K562 (cell line): ENCODE measurements around the gene MDP1. TPM values are rescaled to one million over a fixed set of nuclear protein-coding genes. Genes with fewer than 3 reads are reported as not detected.

Experiments
- ATAC-seq: fragments of 200-7000 bp; cut with Tn5 transposase; 3 replicates; pipeline ENCODE4 v1.9.1; 2020; ENCODE audit warnings: moderate library complexity
- BruUV-seq: library from RNA; stranded (reverse); fragments of 400-500 nt; replicated peaks from 2 replicates; lab custom pipeline; 2021; lab: Mats Ljungman, UMichigan
- CTCF ChIA-PET: fragments of 300-600 bp; formaldehyde crosslinking; extraction: SDS; loops from one replicate; lab custom pipeline; 2021; ENCODE audit warnings: low intra/inter-chr PET ratio; lab: Yijun Ruan, JAX
- POLR2A ChIA-PET: fragments of 300-600, 350-650 bp; sonication (Branson Sonifier 250); formaldehyde crosslinking; extraction: SDS; loops from one replicate; lab custom pipeline; 2021; ENCODE audit warnings: antibody characterized with exemption, inconsistent platforms; lab: Yijun Ruan, JAX
- DNase-seq, 4 experiments: peaks; one replicate each; pipeline versions ENCODE4 v3.0.0 to v3.0.0-alpha.2; 2011 to 2018; ENCODE audit warnings: low spot score in 3 of 4, mixed read lengths in 3 of 4; ENCODE audit errors: extremely low read depth in 1 of 4
- FAIRE-seq: peaks from 2 replicates; lab custom pipeline; 2011; peaks lifted over from hg19 to GRCh38; lab: Jason Lieb, UNC
- H2AFZ ChIP-seq: 2 replicates; pipeline ENCODE4 v1.6.0; 2011; ENCODE audit warnings: low read depth, low read length, control low read depth, inconsistent platforms
- H3K27ac ChIP-seq: fragments of 200-600 bp; 3 replicates; pipeline ENCODE4 v1.8.0; 2011; ENCODE audit warnings: low read depth, mild to moderate bottlenecking, control low read depth, inconsistent platforms, low read length, moderate library complexity, mixed read lengths; ENCODE audit errors: extremely low read depth
- H3K27me3 ChIP-seq, 2 experiments: fragments of 300-600 bp in 1 of 2; 2 replicates in 1 of 2; 3 replicates in 1 of 2; pipeline versions ENCODE4 v1.6.0 to v1.8.0; 2011; ENCODE audit warnings: inconsistent platforms in 2 of 2, low read length in 2 of 2, mild to moderate bottlenecking in 1 of 2, mixed read lengths in 1 of 2, moderate library complexity in 1 of 2; ENCODE audit not compliant: control insufficient read depth in 2 of 2, insufficient read depth in 2 of 2
- H3K36me3 ChIP-seq: fragments of 300-600 bp; 3 replicates; pipeline ENCODE4 v1.8.0; 2011; ENCODE audit warnings: mild to moderate bottlenecking, low read length, inconsistent platforms; ENCODE audit not compliant: control insufficient read depth, insufficient read depth
- H3K4me1 ChIP-seq, 2 experiments: fragments of 200-600 bp in 1 of 2; replicated peaks in 1 of 2; 2 replicates in 1 of 2; 3 replicates in 1 of 2; pipeline versions ENCODE4 v1.5.1 to v1.8.0; 2011; ENCODE audit warnings: inconsistent platforms in 2 of 2, low read length in 2 of 2, mild to moderate bottlenecking in 1 of 2, mixed read lengths in 1 of 2, moderate library complexity in 1 of 2; ENCODE audit not compliant: control insufficient read depth in 2 of 2, insufficient read depth in 2 of 2
- H3K4me2 ChIP-seq: 2 replicates; pipeline ENCODE4 v1.6.1; 2011; ENCODE audit warnings: low read length, control low read depth, inconsistent platforms, mixed read lengths; ENCODE audit not compliant: insufficient read depth
- H3K4me3 ChIP-seq: fragments of 200-600 bp; sonication (generic), shearing (Covaris generic); 2 replicates; pipeline ENCODE4 v1.5.1; 2016; ENCODE audit warnings: control low read depth, inconsistent platforms
- H3K79me2 ChIP-seq: fragments of 200-600 bp; 3 replicates; pipeline ENCODE4 v1.8.0; 2011; ENCODE audit warnings: low read length, inconsistent platforms; ENCODE audit not compliant: control insufficient read depth, insufficient read depth
- H3K9ac ChIP-seq, 2 experiments: 2 replicates each; pipeline versions ENCODE4 v1.6.0 to v1.6.1; 2011; ENCODE audit warnings: low read depth in 2 of 2, low read length in 2 of 2, control low read depth in 1 of 2, inconsistent platforms in 1 of 2, mild to moderate bottlenecking in 1 of 2, mixed read lengths in 1 of 2; ENCODE audit not compliant: insufficient read depth in 1 of 2
- H3K9me1 ChIP-seq: one replicate; pipeline ENCODE4 v1.6.0; 2011; ENCODE audit warnings: inconsistent platforms, mild to moderate bottlenecking, low read length, moderate library complexity; ENCODE audit not compliant: control insufficient read depth, insufficient read depth
- H3K9me3 ChIP-seq: replicated peaks from 2 replicates; pipeline ENCODE4 v1.5.1; 2011; ENCODE audit warnings: low read depth, low read length, inconsistent platforms; ENCODE audit not compliant: control insufficient read depth, insufficient read depth
- H4K20me1 ChIP-seq: replicated peaks from 2 replicates; pipeline ENCODE4 v1.6.1; 2011; ENCODE audit warnings: low read length, inconsistent platforms, mixed read lengths; ENCODE audit not compliant: control insufficient read depth, insufficient read depth
- FUS ChIP-seq: fragments of 200-400 bp; formaldehyde crosslinking; optimal IDR thresholded peaks from 2 replicates; pipeline ENCODE3; 2017; ENCODE audit warnings: low read depth, low read length
- HMGN3 ChIP-seq: IDR thresholded peaks from 2 replicates; pipeline ENCODE4 v1.6.1; 2011; ENCODE audit warnings: borderline replicate concordance, low read depth, mild to moderate bottlenecking, mixed read lengths, low read length; ENCODE audit not compliant: insufficient read length; ENCODE audit errors: extremely low read depth
- LCOR ChIP-seq: sonication (generic); formaldehyde crosslinking; IDR thresholded peaks from 2 replicates; pipeline ENCODE4 v1.8.0; 2022; ENCODE audit warnings: mild to moderate bottlenecking, missing genetic modification reagents
- NCOA1 ChIP-seq: fragments of 450-650 bp; IDR thresholded peaks from 2 replicates; pipeline ENCODE4 v1.6.1; 2016; ENCODE audit warnings: low read depth
- NELFE ChIP-seq: IDR thresholded peaks from 2 replicates; pipeline ENCODE4 v1.6.1; 2011; ENCODE audit warnings: mild to moderate bottlenecking; ENCODE audit not compliant: insufficient read depth, insufficient read length
- PRDM10 ChIP-seq: fragments of 450-650 bp; IDR thresholded peaks from 2 replicates; pipeline ENCODE4 v1.6.1; 2018; ENCODE audit not compliant: partially characterized antibody
- RAD21 ChIP-seq, 2 experiments: fragments of 250-450 bp in 1 of 2; fragments of 450-650 bp in 1 of 2; sonication (Bioruptor Pico) in 1 of 2; formaldehyde crosslinking in 1 of 2; IDR thresholded peaks in 1 of 2; conservative IDR thresholded peaks in 1 of 2; 2 replicates each; pipeline versions ENCODE4 v1.4.0 to v1.8.0; 2020 to 2022; ENCODE audit warnings: mild to moderate bottlenecking in 2 of 2, moderate library complexity in 1 of 2
- RBM17 ChIP-seq: fragments of 200-400 bp; formaldehyde crosslinking; IDR thresholded peaks from 2 replicates; pipeline ENCODE4 v1.6.1; 2017; ENCODE audit warnings: low read depth, mild to moderate bottlenecking, low read length, borderline replicate concordance
- RFX7 ChIP-seq: fragments of 250-450 bp; sonication (Bioruptor Pico); IDR thresholded peaks from 2 replicates; pipeline ENCODE4 v1.5.1; 2021; ENCODE audit warnings: mild to moderate bottlenecking
- SMAD1 ChIP-seq: fragments of 150-350 bp; IDR thresholded peaks from 2 replicates; pipeline ENCODE4 v1.6.1; 2014; ENCODE audit warnings: low read length, low read depth; ENCODE audit not compliant: partially characterized antibody
- TBL1XR1 ChIP-seq, 2 experiments: IDR thresholded peaks; 2 replicates each; pipeline ENCODE4 v1.6.1; 2012; ENCODE audit warnings: improper control_type of control experiment in 2 of 2, low read length in 2 of 2, mild to moderate bottlenecking in 1 of 2
- TCF3 ChIP-seq: sonication (generic); formaldehyde crosslinking; IDR thresholded peaks from 2 replicates; pipeline ENCODE4 v1.4.0; 2020; ENCODE audit warnings: mild to moderate bottlenecking, missing genetic modification reagents
- ZNF197 ChIP-seq: fragments of 200-800 bp; sonication (Bioruptor generic); IDR thresholded peaks from 2 replicates; pipeline ENCODE4 v1.6.1; 2016; ENCODE audit warnings: low read depth, missing genetic modification characterization, missing compliant biosample characterization
- WGBS: fragments of 100-300 bp; shearing (Covaris generic); methylation state at CpG from one replicate; pipeline ENCODE4 v1.1.6; 2016; ENCODE audit warnings: low coverage, mixed read lengths; ENCODE audit not compliant: insufficient coverage; ENCODE audit errors: missing lambda C conversion rate; 5-methylcytosine and 5-hydroxymethylcytosine counted together
- in situ Hi-C: fragments of 300-500 bp; cut with MboI; formaldehyde crosslinking; loops from 4 replicates; pipeline ENCODE4 v1.15.0; 2018; ENCODE audit warnings: inconsistent platforms, mixed read lengths
- intact Hi-C: fragments of 100-400 bp; cut with micrococcal nuclease; formaldehyde crosslinking; loops from 2 replicates; pipeline ENCODE4 v1.14.2; 2022
- polyA plus RNA-seq, 8 experiments: library from polyadenylated mRNA; depleted of rRNA in 4 of 8; stranded (reverse) in 5 of 8; unstranded in 3 of 8; fragments of >200 nt; fragmentation: Nextera tagmentation in 2 of 8; fragmentation: Illumina TruSeq in 1 of 8; extraction: Ambion mirVana in 2 of 8; extraction: Trizol in 1 of 8; gene quantifications; 2 replicates each; pipeline versions ENCODE4 v1.2.1 to v1.2.3, GENCODE V29; 2011 to 2014; ENCODE audit warnings: inconsistent platforms in 1 of 8, missing spikeins in 1 of 8
- total RNA-seq, 7 experiments: library from RNA; depleted of rRNA in 6 of 7; stranded (reverse); fragments of >200 nt in 6 of 7; fragmentation: Illumina TruSeq in 2 of 7; extraction: Trizol in 2 of 7; gene quantifications; 2 replicates each; pipeline versions ENCODE4 v1.2.1 to v1.2.3, GENCODE V29; 2011 to 2021; ENCODE audit warnings: low replicate concordance in 1 of 7
- TF ChIP-seq, protein P1 (sequence below): fragments of 450-650 bp; formaldehyde crosslinking; IDR thresholded peaks from 2 replicates; pipeline ENCODE4 v1.4.0; 2022; ENCODE audit warnings: missing genetic modification characterization
- TF ChIP-seq, protein P2 (sequence below), 2 experiments: IDR thresholded peaks in 1 of 2; conservative IDR thresholded peaks in 1 of 2; 2 replicates each; pipeline ENCODE4 v1.6.1; 2016; ENCODE audit warnings: low read depth in 2 of 2, mild to moderate bottlenecking in 1 of 2, missing compliant biosample characterization in 1 of 2, missing genetic modification characterization in 1 of 2, moderate library complexity in 1 of 2

Gene MDP1
- total and polyA plus RNA-seq, 9 of the 15 experiments (the other 6 are each of a cell fraction or from before 2014, with no cell fraction given) = 2.7 to 29.6 (median 11.0) TPM

GRCh38 chr14:24260780-24261157 lies 44.9 kb upstream of the MDP1 start:
- CTCF ChIA-PET = no interaction called here
- TF ChIP-seq RBM17 = no peak
- TF ChIP-seq, protein P1, sequence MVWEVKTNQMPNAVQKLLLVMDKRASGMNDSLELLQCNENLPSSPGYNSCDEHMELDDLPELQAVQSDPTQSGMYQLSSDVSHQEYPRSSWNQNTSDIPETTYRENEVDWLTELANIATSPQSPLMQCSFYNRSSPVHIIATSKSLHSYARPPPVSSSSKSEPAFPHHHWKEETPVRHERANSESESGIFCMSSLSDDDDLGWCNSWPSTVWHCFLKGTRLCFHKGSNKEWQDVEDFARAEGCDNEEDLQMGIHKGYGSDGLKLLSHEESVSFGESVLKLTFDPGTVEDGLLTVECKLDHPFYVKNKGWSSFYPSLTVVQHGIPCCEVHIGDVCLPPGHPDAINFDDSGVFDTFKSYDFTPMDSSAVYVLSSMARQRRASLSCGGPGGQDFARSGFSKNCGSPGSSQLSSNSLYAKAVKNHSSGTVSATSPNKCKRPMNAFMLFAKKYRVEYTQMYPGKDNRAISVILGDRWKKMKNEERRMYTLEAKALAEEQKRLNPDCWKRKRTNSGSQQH (CRISPR knock-in tag) = no peak
- TF ChIP-seq FUS = no peak
- TF ChIP-seq, protein P2, sequence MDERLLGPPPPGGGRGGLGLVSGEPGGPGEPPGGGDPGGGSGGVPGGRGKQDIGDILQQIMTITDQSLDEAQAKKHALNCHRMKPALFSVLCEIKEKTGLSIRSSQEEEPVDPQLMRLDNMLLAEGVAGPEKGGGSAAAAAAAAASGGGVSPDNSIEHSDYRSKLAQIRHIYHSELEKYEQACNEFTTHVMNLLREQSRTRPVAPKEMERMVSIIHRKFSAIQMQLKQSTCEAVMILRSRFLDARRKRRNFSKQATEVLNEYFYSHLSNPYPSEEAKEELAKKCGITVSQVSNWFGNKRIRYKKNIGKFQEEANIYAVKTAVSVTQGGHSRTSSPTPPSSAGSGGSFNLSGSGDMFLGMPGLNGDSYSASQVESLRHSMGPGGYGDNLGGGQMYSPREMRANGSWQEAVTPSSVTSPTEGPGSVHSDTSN (CRISPR knock-in tag; IDR thresholded peaks at IDR 0.05; ENCODE audit: low read depth) = no peak
- TF ChIP-seq, protein P2 (tag; conservative IDR thresholded peaks at IDR 0.05; ENCODE audit: low read depth) = no peak
- TF ChIP-seq RFX7 (CRISPR knock-in tag) = no peak
- TF ChIP-seq ZNF197 = no peak
- TF ChIP-seq PRDM10 = no peak
- no peak for TF ChIP-seq SMAD1
- no peak for TF ChIP-seq RAD21 (CRISPR knock-in tag; conservative IDR thresholded peaks at IDR 0.05 in 1 of 2, IDR thresholded peaks at IDR 0.05 in 1 of 2)
- no peak for TF ChIP-seq TCF3 (CRISPR knock-in tag)
- TF ChIP-seq TBL1XR1 (IDR thresholded peaks at IDR 0.05; ENCODE audit: low read length in 2 of 2) = no peak
- no peak for TF ChIP-seq LCOR (CRISPR knock-in tag)
- TF ChIP-seq NCOA1 = no peak
- TF ChIP-seq HMGN3 = no peak
- TF ChIP-seq NELFE = no peak

More at GRCh38 chr14:24260780-24261157, 44.9 kb upstream of the MDP1 start:
- intact Hi-C loops = no loop called here
- ATAC-seq (no peak), DNase-seq (no peak), FAIRE-seq (no peak)
- no peaks in the 10 kb centered on the region for H3K9me3 ChIP-seq
- POLR2A ChIA-PET = interaction anchor here (0.6 kb wide), 1 partner anchor 181 kb away, joined by 3 read pairs; no protein-coding TSS in a partner anchor
- BruUV-seq = no TSS peak
- in situ Hi-C loops = no loop called here
- H4K20me1 ChIP-seq = no peaks in the 10 kb centered on the region
- H3K4me2 ChIP-seq = no peak overlapping the region
- 66% methylated on average over 2 of the region's 4 CpGs for WGBS
- no peak overlapping the region for H3K27ac ChIP-seq
- H3K4me1 ChIP-seq = peaks cover 15 to 62% of the 10 kb centered on the region in 2 experiments; a peak in 4 of 5 replicates
- no peaks in the 10 kb centered on the region for H3K27me3 ChIP-seq
- no peaks in the 10 kb centered on the region for H3K79me2 ChIP-seq
- H3K36me3 ChIP-seq = no peaks in the 10 kb centered on the region
- no peak overlapping the region; a peak in 1 of 4 replicates for H3K9ac ChIP-seq
- no peak overlapping the region for H2AFZ ChIP-seq
- no peak overlapping the region for H3K4me3 ChIP-seq
- no peaks in the 10 kb centered on the region for H3K9me1 ChIP-seq
